Epithelial cell of proximal tubule (primary cell): ENCODE measurements around the gene SLC5A2. TPM values are rescaled to one million over a fixed set of nuclear protein-coding genes. Genes with fewer than 3 reads are reported as not detected.
"Not testable (repeated sequence)": the region's sequence is repeated elsewhere in the genome, so short reads cannot be mapped to it uniquely, and the experiment has no call there.

Experiments used
- DNase-seq: peaks from one replicate; pipeline ENCODE4 v3.0.0-alpha.2; 2011; ENCODE audit warnings: low read depth
- H3K4me3 ChIP-seq: 2 replicates; pipeline ENCODE4 v1.5.1; 2011; ENCODE audit warnings: low read depth, mild to moderate bottlenecking, low read length
- total RNA-seq: library from RNA; depleted of rRNA; stranded (reverse); fragments of >200 nt; gene quantifications from 2 replicates; pipeline ENCODE4 v1.2.3, GENCODE V29; 2015
- TF ChIP-seq, protein P1 (sequence below): conservative IDR thresholded peaks from 2 replicates; pipeline ENCODE4 v1.5.1; 2012; ENCODE audit warnings: low read depth, mild to moderate bottlenecking, low read length

SLC5A2 gene
- total RNA-seq, 1 donor from 2014 or later = not detected

DNA sequence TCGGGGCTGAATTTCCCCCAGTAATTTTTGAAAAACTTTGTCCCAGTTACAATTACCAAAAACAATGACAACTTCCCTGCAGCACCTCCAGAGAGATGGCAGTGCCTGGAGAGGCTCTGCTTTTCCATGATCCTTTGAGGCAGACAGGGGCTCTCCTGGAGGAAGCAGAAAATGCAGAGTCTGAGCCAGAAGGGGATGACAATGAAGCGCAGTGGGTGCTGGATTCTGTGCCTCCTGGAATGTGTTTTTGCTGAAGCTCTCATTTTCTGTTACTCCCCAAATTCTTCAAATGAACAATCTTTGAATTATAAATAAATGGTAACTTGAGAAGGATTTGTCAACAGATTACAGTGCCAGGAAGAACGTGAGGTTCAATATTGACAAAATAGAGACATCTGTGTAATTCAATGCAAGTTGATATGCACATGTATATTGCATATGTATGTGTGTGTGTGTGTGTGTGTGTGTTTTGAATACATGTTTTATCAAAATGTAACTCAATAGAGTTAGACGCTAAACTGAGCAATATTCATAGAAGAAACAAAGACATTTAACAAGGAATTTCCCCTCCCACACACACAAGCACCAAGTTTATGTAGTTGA, 35.0 kb downstream of the SLC5A2 start:
- TF ChIP-seq, protein P1, sequence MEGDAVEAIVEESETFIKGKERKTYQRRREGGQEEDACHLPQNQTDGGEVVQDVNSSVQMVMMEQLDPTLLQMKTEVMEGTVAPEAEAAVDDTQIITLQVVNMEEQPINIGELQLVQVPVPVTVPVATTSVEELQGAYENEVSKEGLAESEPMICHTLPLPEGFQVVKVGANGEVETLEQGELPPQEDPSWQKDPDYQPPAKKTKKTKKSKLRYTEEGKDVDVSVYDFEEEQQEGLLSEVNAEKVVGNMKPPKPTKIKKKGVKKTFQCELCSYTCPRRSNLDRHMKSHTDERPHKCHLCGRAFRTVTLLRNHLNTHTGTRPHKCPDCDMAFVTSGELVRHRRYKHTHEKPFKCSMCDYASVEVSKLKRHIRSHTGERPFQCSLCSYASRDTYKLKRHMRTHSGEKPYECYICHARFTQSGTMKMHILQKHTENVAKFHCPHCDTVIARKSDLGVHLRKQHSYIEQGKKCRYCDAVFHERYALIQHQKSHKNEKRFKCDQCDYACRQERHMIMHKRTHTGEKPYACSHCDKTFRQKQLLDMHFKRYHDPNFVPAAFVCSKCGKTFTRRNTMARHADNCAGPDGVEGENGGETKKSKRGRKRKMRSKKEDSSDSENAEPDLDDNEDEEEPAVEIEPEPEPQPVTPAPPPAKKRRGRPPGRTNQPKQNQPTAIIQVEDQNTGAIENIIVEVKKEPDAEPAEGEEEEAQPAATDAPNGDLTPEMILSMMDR = no peak
- no peak for DNase-seq
- no peak overlapping the region for H3K4me3 ChIP-seq

DNA sequence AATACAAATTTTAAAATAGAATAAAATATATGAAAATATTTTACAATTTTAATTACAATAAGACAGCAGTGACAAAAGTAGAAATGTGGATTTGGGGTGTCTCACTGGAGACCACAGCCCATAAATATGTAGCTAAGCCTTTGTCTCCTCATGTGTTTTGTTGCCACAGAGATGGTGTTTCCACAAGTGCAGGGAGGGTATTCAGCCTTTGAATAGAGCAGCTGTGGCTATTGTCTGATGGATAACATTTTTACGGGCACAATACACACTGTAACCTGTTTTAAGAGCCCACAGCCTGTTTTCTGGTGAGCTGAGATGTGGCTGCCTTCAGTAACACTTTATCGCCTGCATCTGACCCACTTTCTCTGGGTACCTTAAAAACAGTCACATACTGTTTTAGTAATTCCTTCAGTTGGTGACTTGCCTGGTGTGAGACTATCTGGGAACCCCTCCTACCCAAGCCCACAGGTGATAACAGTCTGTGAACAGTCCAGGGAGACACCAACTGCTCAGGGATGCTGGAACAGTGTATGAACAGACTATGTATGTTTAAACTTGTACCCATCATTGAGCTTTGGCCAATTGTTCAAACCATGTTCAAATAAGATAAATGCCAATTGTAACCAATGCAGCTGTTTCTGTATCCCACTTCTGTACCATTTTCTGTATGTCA, 37.0 kb downstream of the SLC5A2 start:
- DNase-seq = no peak
- H3K4me3 ChIP-seq = no peak overlapping the region
- TF ChIP-seq, protein P1 = no peak

DNA sequence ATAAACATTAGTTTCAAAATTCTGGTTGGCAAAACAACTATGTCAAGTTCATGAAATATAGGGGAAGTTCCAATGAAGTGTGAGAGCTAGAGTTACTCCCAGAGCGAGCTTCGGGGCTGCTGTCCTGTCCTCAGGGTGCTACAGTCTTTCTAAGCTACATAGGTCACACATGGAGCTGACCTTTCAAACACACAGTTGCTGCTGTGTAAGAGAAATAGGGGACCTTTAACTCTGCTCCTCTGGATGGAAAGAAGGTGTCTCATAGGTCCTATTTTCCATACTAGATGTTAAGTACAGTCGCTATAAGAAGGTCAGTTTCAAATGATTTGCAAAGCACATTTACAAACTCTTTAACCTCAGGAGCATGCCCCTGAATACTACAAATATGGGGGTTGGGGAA, 38.4 kb downstream of the SLC5A2 start:
- TF ChIP-seq, protein P1 = no peak
- no peak for DNase-seq
- H3K4me3 ChIP-seq = no peak overlapping the region

- no peak for DNase-seq
- no peak overlapping the region for H3K4me3 ChIP-seq
- TF ChIP-seq, protein P1 = no peak
Measured at GRCh38 chr16:31522071-31522470, 39.1 kb downstream of the SLC5A2 start.

DNA sequence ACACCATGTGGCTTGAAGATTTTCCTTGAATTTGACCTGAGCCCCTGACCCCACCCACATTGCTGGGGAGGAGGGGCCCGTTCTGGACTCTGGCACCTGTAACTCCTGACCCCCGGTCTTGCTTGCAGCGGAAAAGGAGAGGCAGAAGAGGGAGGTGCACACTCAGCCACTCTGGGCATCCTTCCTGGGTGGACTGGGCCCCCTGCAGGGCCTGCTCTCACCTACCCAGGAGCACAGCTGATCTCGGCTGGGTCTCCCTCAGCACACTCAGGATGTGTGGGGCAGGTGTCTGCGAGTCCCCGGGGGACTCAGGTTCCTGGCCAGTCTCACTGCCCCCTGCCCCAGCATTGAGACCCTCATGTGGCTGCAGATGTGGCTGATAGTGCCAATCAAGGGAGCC, 40.8 kb downstream of the SLC5A2 start:
- H3K4me3 ChIP-seq, DNase-seq: not testable (repeated sequence)

- H3K4me3 ChIP-seq = no peak overlapping the region
- TF ChIP-seq, protein P1 = no peak
- no peak for DNase-seq
Measured at GRCh38 chr16:31525113-31525512, 42.2 kb downstream of the SLC5A2 start.

DNA sequence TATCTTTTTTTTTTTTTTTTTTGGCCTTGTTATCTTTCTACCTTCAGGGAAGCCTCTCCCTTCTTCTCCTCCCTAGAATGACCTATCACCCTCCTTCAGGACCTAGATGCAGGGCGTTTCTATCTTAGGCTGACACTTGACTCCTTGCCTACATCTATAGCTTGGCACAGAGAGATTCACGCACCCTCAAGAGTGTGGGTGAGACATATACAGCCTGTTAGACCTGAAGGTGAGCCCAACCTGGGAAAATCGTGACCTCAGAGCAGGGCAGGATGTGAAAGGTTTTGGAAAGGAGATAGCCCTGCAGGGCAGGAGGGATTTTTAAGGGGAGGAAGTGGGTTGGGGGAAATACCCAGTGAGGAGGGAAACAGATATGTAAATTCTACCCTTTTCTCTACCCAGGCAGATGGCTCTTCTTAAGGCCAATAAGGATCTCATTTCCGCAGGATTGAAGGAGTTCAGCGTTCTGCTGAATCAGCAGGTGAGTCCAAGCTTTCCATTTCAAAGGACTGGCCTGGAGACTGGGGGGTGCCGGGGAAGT, 44.9 kb downstream of the SLC5A2 start, which contains the start of gene AHSP:
AHSP (plus strand) TSS at position 167 of the 541 bp plus-strand sequence; CDS start at position 407, 240 bp downstream.
- no peak within 1 kb of the TSS for H3K4me3 ChIP-seq
- TF ChIP-seq, protein P1 = no peak
- no peak for DNase-seq
